HG03469 (cell line): Measurements from ENCODE around the gene CFHR2.
"Not testable (repeated sequence)": the region's sequence is repeated elsewhere in the genome, so short reads cannot be mapped to it uniquely, and the experiment has no call there.

Source experiments
- ATAC-seq: cut with Tn5 transposase; IDR thresholded peaks from one replicate; pipeline ENCODE4 v1.9.1; 2021; ENCODE audit warnings: mild to moderate bottlenecking, moderate library complexity, moderate number of reproducible peaks; ENCODE audit not compliant: unreplicated experiment

The CFHR2 gene

GRCh38 chr1:196943568-196943967 is at the start of gene CFHR2:
CFHR2 (plus strand) TSS chr1:196943738; CDS start chr1:196943881, 143 bp downstream.
- ATAC-seq = not testable (repeated sequence)

- no peak for ATAC-seq
Observed at GRCh38 chr1:196896355-196896754, 47.2 kb upstream of the CFHR2 start.

GRCh38 chr1:196897158-196897828 is 46.2 kb upstream of the CFHR2 start:
- no peak for ATAC-seq

GRCh38 chr1:196902344-196902743 is 41.2 kb upstream of the CFHR2 start:
- ATAC-seq = no peak

- ATAC-seq = no peak
Observed at GRCh38 chr1:196910215-196910614, 33.3 kb upstream of the CFHR2 start.

DNA sequence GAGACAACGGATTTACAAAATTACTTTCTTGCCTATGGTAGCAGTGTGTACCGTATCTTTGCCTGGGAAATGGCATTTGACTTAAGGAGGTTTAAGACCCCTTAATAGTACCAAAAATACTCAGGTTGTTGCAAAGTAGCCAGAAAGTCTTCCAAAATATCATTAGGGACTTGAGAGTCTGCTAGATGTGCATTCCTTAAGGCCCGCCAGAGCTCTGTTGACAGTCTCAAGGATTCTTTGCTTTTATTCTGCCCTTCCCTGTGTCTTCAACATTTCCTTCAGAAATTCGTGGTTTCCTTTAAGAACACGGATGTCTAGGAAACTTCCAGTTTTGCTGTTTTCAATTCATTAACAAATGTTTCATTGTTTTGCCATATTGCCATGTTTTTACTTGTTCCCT is 31.3 kb upstream of the CFHR2 start:
- ATAC-seq = not testable (repeated sequence)

GRCh38 chr1:196926839-196927238 is 16.7 kb upstream of the CFHR2 start:
- ATAC-seq = not testable (repeated sequence)

- ATAC-seq = not testable (repeated sequence)
Observed at GRCh38 chr1:196932853-196933252, 10.7 kb upstream of the CFHR2 start.

DNA sequence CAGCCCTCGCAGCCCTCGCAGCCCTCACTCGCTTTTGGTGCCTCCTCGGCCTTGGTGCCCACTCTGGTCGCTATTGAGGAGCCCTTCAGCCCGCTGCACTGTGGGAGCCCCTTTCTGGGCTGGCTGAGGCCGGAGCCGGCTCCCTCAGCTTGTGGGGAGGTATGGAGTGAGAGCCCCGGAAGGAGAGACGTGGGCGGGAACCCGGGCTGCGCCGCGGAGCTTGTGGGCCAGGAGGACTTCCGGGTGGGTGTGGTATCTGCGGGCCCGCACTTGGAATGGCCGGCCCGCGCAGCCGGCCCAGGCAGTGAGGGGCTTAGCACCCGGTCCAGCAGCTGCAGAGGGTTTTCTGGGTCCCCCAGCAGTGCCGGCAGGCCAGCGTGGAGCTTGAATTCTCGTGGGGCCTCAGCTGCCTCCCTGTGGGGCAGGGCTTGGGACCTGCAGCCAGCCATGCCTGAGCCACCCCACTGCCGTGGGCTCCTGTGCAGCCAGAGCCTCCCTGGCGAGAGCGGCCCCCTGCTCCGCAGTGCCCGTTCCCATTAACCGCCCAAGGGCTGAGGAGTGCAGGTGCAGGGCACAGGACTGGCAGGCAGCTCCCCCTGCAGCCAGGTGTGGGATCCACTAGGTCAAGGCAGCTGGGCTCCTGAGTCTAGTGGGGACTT is 9.9 kb upstream of the CFHR2 start:
- ATAC-seq = no peak

DNA sequence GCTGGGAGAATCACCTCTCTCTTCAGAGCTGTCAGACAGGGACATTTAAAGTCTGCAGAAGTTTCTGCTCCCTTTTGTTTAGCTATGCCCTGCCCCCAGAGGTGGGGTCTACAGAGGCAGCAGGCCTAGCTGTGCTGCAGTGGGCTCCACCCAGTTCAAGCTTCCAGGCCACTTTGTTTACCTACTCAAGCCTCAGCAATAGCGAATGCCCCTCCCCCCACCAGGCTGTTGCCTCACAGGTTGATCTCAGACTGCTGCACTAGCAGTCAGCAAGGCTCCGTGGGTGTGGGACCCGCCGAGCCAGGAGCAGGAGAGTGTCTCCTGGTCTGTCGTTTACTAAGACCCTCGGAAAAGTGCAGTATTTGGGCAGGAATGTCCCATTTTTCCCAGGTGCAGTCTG is 2.1 kb upstream of the CFHR2 start:
- not testable (repeated sequence) for ATAC-seq

DNA sequence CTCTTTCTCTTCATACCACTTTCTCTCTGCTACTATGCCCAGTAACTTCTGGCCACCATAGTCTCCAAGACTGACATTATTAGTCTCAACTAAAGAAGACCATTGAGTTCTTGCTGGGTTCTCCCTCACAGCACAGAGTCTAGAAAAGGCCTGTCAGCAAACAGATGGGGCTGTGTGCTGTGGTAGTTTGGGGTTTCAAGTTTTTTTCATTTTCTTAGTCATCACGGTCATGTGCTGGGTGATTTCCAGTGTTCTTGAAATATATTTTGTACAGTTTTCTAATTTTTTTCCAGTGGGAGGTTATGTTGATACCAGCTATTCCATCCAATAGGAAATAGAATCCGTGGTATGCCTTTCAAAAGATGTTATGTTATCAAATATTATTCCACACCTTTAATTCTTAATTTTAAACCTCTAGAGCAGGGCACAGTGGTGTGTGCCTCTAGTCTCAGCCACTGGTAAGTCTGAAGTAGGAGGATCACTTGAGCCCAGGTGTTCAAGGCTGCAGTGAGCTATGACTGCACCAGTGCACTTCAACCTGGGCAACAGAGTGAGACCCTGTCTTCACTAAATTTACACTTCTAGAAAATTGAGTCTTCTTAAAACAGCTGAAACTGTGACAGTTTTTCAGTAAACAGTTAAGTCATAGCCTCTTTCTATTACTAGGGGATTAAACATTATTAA is 8.3 kb downstream of the CFHR2 start:
- peak; percentile 83 for ATAC-seq

DNA sequence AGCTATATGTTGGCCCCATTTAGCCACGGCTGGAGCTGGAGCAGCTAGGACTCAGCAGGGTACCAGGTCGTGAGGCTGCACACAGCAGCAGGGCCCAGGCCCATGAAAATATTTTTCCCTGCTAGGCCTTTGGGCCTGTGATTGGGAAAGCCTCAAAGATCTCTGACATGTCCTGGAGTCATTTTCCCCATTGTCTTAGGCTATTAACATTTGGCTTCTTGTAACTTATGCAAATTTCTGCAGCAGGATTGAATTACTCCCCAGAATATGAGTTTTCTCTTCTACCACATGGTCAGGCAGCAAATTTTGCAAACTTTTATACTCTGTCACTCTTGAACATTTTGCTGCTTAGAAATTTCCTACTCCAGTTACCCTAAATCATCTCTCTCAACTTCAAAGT is 11.2 kb downstream of the CFHR2 start:
- ATAC-seq = no peak

DNA sequence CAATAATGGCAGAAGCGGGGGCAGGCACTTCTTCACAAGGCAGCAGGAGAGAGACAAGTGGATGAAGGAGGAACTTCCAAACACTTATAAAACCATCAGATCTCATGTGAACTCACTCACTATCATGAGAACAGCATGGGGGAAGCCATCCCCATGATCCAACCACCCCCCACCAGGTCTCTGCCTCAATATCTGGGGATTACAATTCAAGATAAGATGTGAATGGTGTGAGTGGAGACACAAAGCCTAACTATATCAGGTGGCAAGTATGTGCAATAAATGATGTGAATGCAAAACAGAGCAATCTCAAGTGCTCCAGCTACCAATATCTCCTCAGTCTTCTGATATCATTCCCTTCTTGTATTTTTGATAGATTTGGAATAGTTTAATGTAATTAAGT is 12.4 kb downstream of the CFHR2 start:
- no peak for ATAC-seq

DNA sequence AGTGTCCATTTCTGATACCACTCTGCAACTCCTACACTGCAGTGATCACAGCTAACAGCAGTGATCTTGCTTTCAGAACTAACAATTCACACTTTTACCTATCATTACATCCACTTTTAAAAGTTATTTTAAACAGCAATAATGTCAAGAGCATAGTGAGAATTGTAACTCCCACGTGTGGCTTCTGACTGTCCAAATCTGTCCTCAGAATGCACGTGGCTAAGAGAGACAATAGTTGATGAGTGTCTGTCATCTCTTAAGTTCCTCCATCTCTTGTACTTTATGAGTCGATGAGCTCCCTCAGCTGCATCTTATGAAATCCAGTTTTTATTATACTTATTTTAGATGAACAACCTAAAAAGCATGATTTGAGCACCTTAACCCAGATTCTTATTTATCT is 17.3 kb downstream of the CFHR2 start:
- peak; percentile 80 for ATAC-seq

DNA sequence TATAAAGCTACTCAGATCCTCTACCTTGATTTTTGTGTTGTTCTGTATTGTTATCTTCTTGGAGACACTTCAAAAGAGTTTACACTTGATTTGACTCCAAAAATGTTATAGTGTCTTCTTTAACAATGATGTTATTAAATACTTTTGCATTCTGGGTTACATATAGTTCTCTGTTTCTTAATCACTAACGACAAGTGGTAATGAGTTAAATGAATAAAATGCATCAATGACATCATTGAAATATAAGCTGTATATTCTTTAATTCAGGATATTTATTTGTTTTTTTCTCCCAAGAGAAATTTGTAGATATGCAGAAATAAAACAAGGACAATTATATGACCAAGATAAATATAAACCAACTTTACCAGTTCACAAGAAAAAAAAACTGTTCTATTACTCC is 26.6 kb downstream of the CFHR2 start:
- ATAC-seq = no peak

DNA sequence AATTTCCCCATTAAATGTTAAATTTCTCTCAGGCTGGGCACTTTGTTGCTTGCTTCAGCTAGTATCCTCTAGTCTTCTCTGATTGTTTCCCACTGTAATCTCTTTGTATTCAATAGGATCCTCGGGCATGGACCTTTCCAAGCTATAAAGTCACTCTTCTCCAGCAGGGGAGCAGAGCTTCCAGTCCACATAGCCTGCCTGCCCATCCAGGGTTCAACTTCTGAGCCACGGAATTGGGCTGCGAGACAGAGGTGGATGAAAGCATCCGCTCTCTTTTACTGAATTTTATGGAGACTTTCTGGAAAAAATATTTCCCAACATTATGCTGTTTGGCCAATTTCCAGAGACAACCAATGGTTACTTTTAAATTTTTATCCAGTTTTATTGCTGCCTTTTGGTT is 32.7 kb downstream of the CFHR2 start:
- no peak for ATAC-seq

- no peak for ATAC-seq
Observed at GRCh38 chr1:196977278-196977677, 33.7 kb downstream of the CFHR2 start, which contains the start of gene CFHR5. CFHR5 (plus strand) TSS chr1:196977556; CDS start chr1:196977665, 109 bp downstream.

- no peak for ATAC-seq
Observed at GRCh38 chr1:196980859-196981258, 37.3 kb downstream of the CFHR2 start.

DNA sequence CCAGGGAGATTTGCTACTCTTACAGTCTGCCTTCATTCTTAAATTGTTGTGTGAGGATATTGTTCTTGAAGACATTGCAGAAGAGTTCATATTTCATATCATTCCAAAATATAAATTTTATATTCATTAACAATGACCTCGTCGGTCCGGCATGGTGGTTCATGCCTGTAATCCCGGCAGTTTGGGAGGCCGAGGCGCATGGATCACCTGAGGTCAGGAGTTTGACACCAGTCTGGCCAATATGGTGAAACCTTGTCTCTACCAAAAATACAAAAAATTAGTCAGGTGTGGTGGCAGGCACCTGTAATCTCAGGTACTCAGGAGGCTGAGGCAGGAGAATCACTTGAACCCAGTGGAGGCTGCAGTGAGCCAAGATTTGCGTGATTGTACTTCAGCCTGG is 38.7 kb downstream of the CFHR2 start:
- ATAC-seq = not testable (repeated sequence)

DNA sequence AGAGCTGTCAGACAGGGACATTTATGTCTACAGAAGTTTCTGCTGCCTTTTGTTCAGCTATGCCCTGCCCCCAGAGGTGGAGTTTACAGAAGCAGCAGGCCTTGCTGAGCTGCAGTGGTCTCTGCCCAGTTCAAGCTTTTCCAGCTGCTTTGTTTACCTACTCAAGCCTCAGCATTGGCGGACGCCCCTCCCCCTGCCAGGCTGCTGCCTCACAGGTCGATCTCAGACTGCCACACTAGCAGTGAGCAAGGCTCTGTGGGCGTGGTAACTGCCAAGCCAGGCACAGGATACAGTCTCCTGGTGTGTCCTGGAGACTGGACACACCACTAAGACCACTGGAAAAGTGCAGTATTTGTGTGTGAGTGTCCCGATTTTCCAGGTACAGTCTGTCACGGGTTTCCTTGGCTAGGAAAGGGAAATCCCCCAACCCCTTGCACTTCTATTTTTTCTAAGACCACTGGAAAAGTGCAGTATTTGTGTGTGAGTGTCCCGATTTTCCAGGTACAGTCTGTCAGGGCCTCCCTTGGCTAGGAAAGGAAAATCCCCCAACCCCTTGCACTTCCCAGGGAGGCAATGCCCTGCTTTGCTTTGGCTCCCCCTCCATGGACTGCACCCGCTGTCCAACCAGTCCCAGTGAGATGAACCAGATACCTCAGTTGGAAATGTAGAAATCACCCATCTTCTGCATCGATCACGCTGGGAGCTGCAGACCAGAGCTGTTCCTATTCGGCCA is 48.5 kb downstream of the CFHR2 start:
- ATAC-seq = not testable (repeated sequence)

DNA sequence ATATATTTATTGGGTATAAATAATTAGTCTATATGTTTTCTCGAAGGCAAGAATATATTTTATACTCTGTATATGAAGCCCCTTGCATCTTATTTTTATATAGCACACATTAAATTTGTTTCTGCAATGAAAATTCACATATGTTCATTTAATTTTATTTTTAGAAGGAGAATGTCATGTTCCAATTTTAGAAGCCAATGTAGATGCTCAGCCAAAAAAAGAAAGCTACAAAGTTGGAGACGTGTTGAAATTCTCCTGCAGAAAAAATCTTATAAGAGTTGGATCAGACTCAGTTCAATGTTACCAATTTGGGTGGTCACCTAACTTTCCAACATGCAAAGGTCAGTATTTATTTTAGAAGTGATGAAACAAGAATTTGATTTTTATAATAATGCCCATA is 50.4 kb downstream of the CFHR2 start:
- ATAC-seq = no peak
